ENCODE measurements around the gene SLC6A12.
A peak's percentile ranks its signal among the peaks of the same experiment; 100 is the strongest.

SLC6A12 gene

GRCh38 chr12:174596-174995, 39.4 kb downstream of the SLC6A12 start:
- no peaks in the 10 kb centered on the region for H3K27me3 ChIP-seq (ENCODE audit: insufficient read depth, poor library complexity, severe bottlenecking)
- no peak for DNase-seq (ENCODE audit: low read depth in 1 of 2, low spot score in 1 of 2)
- TF ChIP-seq SPI1 (IDR thresholded peaks at IDR 0.05; ENCODE audit: borderline replicate concordance, low read depth) (no peak), REST (IDR thresholded peaks at IDR 0.05; ENCODE audit: insufficient replicate concordance, low read depth) (no peak), POLR2AphosphoS5 (IDR thresholded peaks at IDR 0.05; ENCODE audit: low read depth) (no peak), GABPA (IDR thresholded peaks at IDR 0.05; ENCODE audit: low read depth) (no peak), CTCF (IDR thresholded peaks at IDR 0.05; ENCODE audit: insufficient read depth, low read length) (no peak)
- no peak overlapping the region for H3K27ac ChIP-seq (replicated peaks)
- no peak overlapping the region for H3K4me3 ChIP-seq (replicated peaks; ENCODE audit: insufficient read depth, low read length)

DNA sequence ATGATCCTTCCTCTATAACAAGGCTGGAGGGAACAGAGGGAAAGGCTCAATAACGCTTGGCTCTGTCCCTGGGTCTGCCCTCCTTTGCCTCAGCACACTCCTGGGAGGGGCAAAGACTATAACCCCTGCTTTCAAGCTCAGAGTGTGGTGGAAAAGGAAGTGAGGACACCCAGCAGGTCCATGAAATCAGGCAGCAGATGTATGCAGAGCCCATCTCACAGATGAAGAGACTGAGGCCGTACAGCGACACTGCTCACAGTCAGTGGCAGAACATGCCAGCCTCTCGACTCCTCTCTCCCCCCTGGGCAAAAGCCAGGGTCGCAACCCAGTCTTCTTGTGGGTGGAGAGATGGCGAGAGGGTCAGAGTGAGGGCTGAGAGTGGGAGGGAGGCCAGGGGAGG, 39.8 kb downstream of the SLC6A12 start:
- H3K27ac ChIP-seq (replicated peaks) = no peak overlapping the region
- no peaks in the 10 kb centered on the region for H3K27me3 ChIP-seq (ENCODE audit: insufficient read depth, poor library complexity, severe bottlenecking)
- no peak for DNase-seq (ENCODE audit: low read depth in 1 of 2, low spot score in 1 of 2)
- TF ChIP-seq CTCF (IDR thresholded peaks at IDR 0.05; ENCODE audit: insufficient read depth, low read length) = no peak
- no peak for TF ChIP-seq REST (IDR thresholded peaks at IDR 0.05; ENCODE audit: insufficient replicate concordance, low read depth)
- TF ChIP-seq POLR2AphosphoS5 (IDR thresholded peaks at IDR 0.05; ENCODE audit: low read depth) = no peak
- no peak for TF ChIP-seq SPI1 (IDR thresholded peaks at IDR 0.05; ENCODE audit: borderline replicate concordance, low read depth)
- TF ChIP-seq GABPA (IDR thresholded peaks at IDR 0.05; ENCODE audit: low read depth) = no peak
- no peak overlapping the region for H3K4me3 ChIP-seq (replicated peaks; ENCODE audit: insufficient read depth, low read length)

DNA sequence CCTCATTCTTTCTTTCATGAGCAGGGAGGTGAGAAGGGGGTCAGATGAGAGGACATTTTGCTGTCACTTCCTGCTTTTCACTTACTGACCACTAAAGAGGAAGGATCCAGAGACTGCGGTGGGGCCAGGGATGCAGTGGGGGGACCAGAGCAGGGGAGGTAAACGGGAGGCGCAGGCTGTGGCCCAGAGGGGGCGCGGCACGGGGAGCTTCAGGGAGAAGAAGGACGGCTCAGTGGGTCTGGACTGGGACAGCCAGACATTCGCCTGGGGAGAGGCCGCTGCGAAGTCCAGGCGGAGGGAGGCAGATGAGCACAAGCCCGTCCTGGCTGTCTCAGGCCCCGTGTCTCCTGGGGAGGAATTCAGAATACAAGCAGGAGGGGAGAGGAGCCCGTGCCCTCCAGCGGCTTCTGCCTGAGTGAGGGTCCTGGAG, 41.2 kb downstream of the SLC6A12 start:
- H3K4me3 ChIP-seq (replicated peaks; ENCODE audit: insufficient read depth, low read length) = no peak overlapping the region
- no peak overlapping the region for H3K27ac ChIP-seq (replicated peaks)
- no peaks in the 10 kb centered on the region for H3K27me3 ChIP-seq (ENCODE audit: insufficient read depth, poor library complexity, severe bottlenecking)
- peak; percentile 4 to 41 for DNase-seq (ENCODE audit: low read depth in 1 of 2, low spot score in 1 of 2)
- TF ChIP-seq CTCF (IDR thresholded peaks at IDR 0.05; ENCODE audit: insufficient read depth, low read length) = no peak
- peak; percentile 11; the same call in 1 of the 2 replicates for TF ChIP-seq SPI1 (IDR thresholded peaks at IDR 0.05; ENCODE audit: borderline replicate concordance, low read depth)

Data from HL-60 (cell line).